Neuronal stem cell (in vitro differentiated cells): ENCODE results near the gene CDC34.

Source experiments
- DNase-seq: peaks from one replicate; pipeline ENCODE4 v3.0.0-alpha.2; 2013; ENCODE audit warnings: low spot score
- H2AFZ ChIP-seq: one replicate; pipeline ENCODE4 v1.6.1; 2013; ENCODE audit warnings: mild to moderate bottlenecking, low read length, inconsistent platforms
- H2AK5ac ChIP-seq: 2 replicates; pipeline ENCODE4 v1.6.1; 2013; ENCODE audit warnings: low read depth, mild to moderate bottlenecking, inconsistent platforms, low read length, moderate library complexity, mixed read lengths
- H2BK120ac ChIP-seq: 2 replicates; pipeline ENCODE4 v1.6.1; 2013; ENCODE audit warnings: low read depth, mild to moderate bottlenecking, inconsistent platforms, low read length, moderate library complexity, mixed read lengths
- H2BK12ac ChIP-seq: one replicate; pipeline ENCODE4 v1.6.1; 2013; ENCODE audit warnings: low read length, inconsistent platforms
- H2BK15ac ChIP-seq: 2 replicates; pipeline ENCODE4 v1.6.1; 2013; ENCODE audit warnings: mild to moderate bottlenecking, low read length, inconsistent platforms, mixed read lengths
- H2BK5ac ChIP-seq: one replicate; pipeline ENCODE4 v1.6.1; 2013; ENCODE audit warnings: inconsistent platforms, mild to moderate bottlenecking, low read length, moderate library complexity
- H3K14ac ChIP-seq: one replicate; pipeline ENCODE4 v1.6.1; 2013; ENCODE audit warnings: low read length, inconsistent platforms
- H3K18ac ChIP-seq: 2 replicates; pipeline ENCODE4 v1.6.1; 2013; ENCODE audit warnings: low read length, inconsistent platforms
- H3K23ac ChIP-seq: 2 replicates; pipeline ENCODE4 v1.6.1; 2013; ENCODE audit warnings: low read depth, mild to moderate bottlenecking, mixed read lengths, low read length, inconsistent platforms; ENCODE audit not compliant: poor library complexity
- H3K27ac ChIP-seq: replicated peaks from 3 replicates; pipeline ENCODE4 v1.5.1; 2013; ENCODE audit warnings: low read length, inconsistent platforms
- H3K27me3 ChIP-seq, 3 experiments: 2 replicates each; pipeline ENCODE4 v1.6.1; 2013; ENCODE audit warnings: low read length in 3 of 3, mild to moderate bottlenecking in 2 of 3, inconsistent platforms in 1 of 3, low read depth in 1 of 3, mixed read lengths in 1 of 3, moderate library complexity in 1 of 3; ENCODE audit not compliant: control insufficient read depth in 3 of 3, insufficient read depth in 3 of 3
- H3K36me3 ChIP-seq, 2 donors: replicated peaks in 1 of 2; 2 replicates each; pipeline ENCODE4 v1.6.1; 2013; ENCODE audit warnings: low read length in 2 of 2; ENCODE audit not compliant: control insufficient read depth in 2 of 2, insufficient read depth in 2 of 2
- H3K4ac ChIP-seq: 2 replicates; pipeline ENCODE4 v1.6.1; 2013; ENCODE audit warnings: inconsistent platforms, mild to moderate bottlenecking, low read length, moderate library complexity
- H3K4me1 ChIP-seq, 2 donors: 1 replicate in 1 of 2; 2 replicates in 1 of 2; pipeline ENCODE4 v1.6.1; 2013; ENCODE audit warnings: low read length in 2 of 2, low read depth in 1 of 2; ENCODE audit not compliant: control insufficient read depth in 2 of 2, insufficient read depth in 1 of 2
- H3K4me2 ChIP-seq: one replicate; pipeline ENCODE4 v1.6.1; 2013; ENCODE audit warnings: mild to moderate bottlenecking, low read length, inconsistent platforms; ENCODE audit not compliant: insufficient read depth, poor library complexity, severe bottlenecking
- H3K4me3 ChIP-seq, 2 donors: 2 replicates each; pipeline ENCODE4 v1.5.1; 2013; ENCODE audit warnings: low read length in 2 of 2, mild to moderate bottlenecking in 2 of 2, inconsistent platforms in 1 of 2, moderate library complexity in 1 of 2
- H3K79me1 ChIP-seq: one replicate; pipeline ENCODE4 v1.6.1; 2013; ENCODE audit warnings: low read depth, mild to moderate bottlenecking, inconsistent platforms, low read length, moderate library complexity
- H3K9ac ChIP-seq: one replicate; pipeline ENCODE4 v1.6.1; 2013; ENCODE audit warnings: mild to moderate bottlenecking, low read depth, low read length, inconsistent platforms; ENCODE audit not compliant: poor library complexity
- H3K9me3 ChIP-seq, 2 donors: replicated peaks in 1 of 2; 2 replicates each; pipeline versions ENCODE3 to v1.6.1; 2013; ENCODE audit warnings: low read length in 2 of 2, mild to moderate bottlenecking in 2 of 2, inconsistent platforms in 1 of 2, low read depth in 1 of 2, mixed read lengths in 1 of 2, moderate library complexity in 1 of 2; ENCODE audit not compliant: control insufficient read depth in 2 of 2, insufficient read depth in 1 of 2
- H4K8ac ChIP-seq: one replicate; pipeline ENCODE4 v1.6.1; 2013; ENCODE audit warnings: low read depth, mild to moderate bottlenecking, inconsistent platforms, low read length, moderate library complexity
- H4K91ac ChIP-seq: one replicate; pipeline ENCODE4 v1.6.1; 2013; ENCODE audit warnings: low read length, low read depth, mild to moderate bottlenecking, inconsistent platforms; ENCODE audit not compliant: poor library complexity
- WGBS, 2 donors: extraction: QIAGEN DNeasy Blood & Tissue Kit; methylation state at CpG; one replicate each; pipeline ENCODE4 v1.1.7; 2013; ENCODE audit warnings: missing lambda C conversion rate in 2 of 2, mixed read lengths in 1 of 2; ENCODE audit not compliant: insufficient read length in 2 of 2, insufficient replicate concordance in 1 of 2; ENCODE audit errors: extremely low coverage in 2 of 2; 5-methylcytosine and 5-hydroxymethylcytosine counted together

The CDC34 gene

DNA sequence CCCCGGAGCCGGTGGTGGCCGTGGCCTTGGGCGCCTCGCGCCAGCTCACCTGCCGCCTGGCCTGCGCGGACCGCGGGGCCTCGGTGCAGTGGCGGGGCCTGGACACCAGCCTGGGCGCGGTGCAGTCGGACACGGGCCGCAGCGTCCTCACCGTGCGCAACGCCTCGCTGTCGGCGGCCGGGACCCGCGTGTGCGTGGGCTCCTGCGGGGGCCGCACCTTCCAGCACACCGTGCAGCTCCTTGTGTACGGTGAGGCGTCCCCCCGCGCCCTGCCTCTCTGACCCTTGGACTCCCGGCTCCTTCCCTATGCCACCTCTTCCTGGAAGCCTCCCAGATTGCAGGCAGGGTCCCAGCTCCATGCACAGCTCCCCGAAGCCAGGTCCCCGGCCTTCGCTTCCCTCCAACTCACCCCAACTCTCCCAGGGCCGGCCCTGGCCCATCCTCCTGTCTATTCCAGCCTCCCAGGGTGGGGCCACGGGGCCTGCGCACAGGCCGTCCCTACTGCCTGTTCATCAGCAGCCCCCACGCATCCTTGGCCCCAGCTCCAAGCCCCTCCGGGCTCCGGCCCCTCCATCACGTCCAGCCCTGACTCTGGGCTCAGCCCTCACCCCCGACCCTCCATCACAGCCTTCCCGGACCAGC is 33.6 kb upstream of the CDC34 start:
- no peaks in the 10 kb centered on the region for H3K36me3 ChIP-seq
- peaks cover 0 to 2% of the 10 kb centered on the region in 2 donors for H3K4me1 ChIP-seq
- H2BK5ac ChIP-seq: no peak overlapping the region
- H3K4me2 ChIP-seq: peak overlapping the region; percentile 49
- no peak overlapping the region for H4K91ac ChIP-seq
- H3K4me3 ChIP-seq: peak overlapping the region in 1 of 2 donors; percentile 56
- peak overlapping the region; percentile 89 for H3K14ac ChIP-seq
- H3K9me3 ChIP-seq: peaks cover 5 to 10% of the 10 kb centered on the region in 2 donors
- peaks cover 15 to 39% (median 24%) of the 10 kb centered on the region in 3 experiments for H3K27me3 ChIP-seq
- peak overlapping the region; percentile 44 for H3K9ac ChIP-seq
- H2BK120ac ChIP-seq: no peak overlapping the region
- peak overlapping the region; percentile 81 for H2BK15ac ChIP-seq
- H3K79me1 ChIP-seq: peaks cover 1% of the 10 kb centered on the region
- H4K8ac ChIP-seq: no peak overlapping the region
- no peak for DNase-seq
- WGBS, 2 donors: no CpG with 5 or more reads among the region's 50 CpGs
- peak overlapping the region; percentile 5 for H3K4ac ChIP-seq
- no peak overlapping the region for H2AFZ ChIP-seq
- H3K18ac ChIP-seq: peak overlapping the region; percentile 89
- no peak overlapping the region for H3K27ac ChIP-seq
- H2BK12ac ChIP-seq: peak overlapping the region; percentile 41
- H2AK5ac ChIP-seq: peak overlapping the region; percentile 83
- H3K23ac ChIP-seq: peak overlapping the region; percentile 80

GRCh38 chr19:498511-498891 is 33.1 kb upstream of the CDC34 start:
- Histone ChIP-seq H2AFZ (no peak overlapping the region), H3K18ac (peak overlapping the region; percentile 89), H2AK5ac (peak overlapping the region; percentile 83), H3K9ac (peak overlapping the region; percentile 30), H3K4me3 (no peak overlapping the region), H2BK5ac (no peak overlapping the region), H3K4me2 (peak overlapping the region; percentile 25), H3K79me1 (peaks cover 1% of the 10 kb centered on the region), H3K23ac (peak overlapping the region; percentile 0), H2BK12ac (peak overlapping the region; percentile 41), H3K4ac (peak overlapping the region; percentile 5), H3K36me3 (no peaks in the 10 kb centered on the region), H3K9me3 (peaks cover 5 to 7% of the 10 kb centered on the region in 2 donors), H2BK120ac (no peak overlapping the region), H3K27ac (no peak overlapping the region), H3K14ac (no peak overlapping the region), H3K4me1 (peaks cover 0 to 2% of the 10 kb centered on the region in 2 donors), H2BK15ac (peak overlapping the region; percentile 81), H4K8ac (no peak overlapping the region), H3K27me3 (peaks cover 15 to 39% (median 24%) of the 10 kb centered on the region in 3 experiments), H4K91ac (no peak overlapping the region)
- WGBS, 2 donors: no CpG with 5 or more reads among the region's 26 CpGs
- no peak for DNase-seq

- Histone ChIP-seq H3K4me2 (no peak overlapping the region), H3K14ac (peak overlapping the region; percentile 76), H3K4ac (no peak overlapping the region), H3K23ac (no peak overlapping the region), H2BK5ac (no peak overlapping the region), H3K4me1 (peaks cover 0 to 2% of the 10 kb centered on the region in 2 donors), H2BK120ac (peak overlapping the region; percentile 16), H4K91ac (no peak overlapping the region), H3K36me3 (no peaks in the 10 kb centered on the region), H3K4me3 (peak overlapping the region in 1 of 2 donors; percentile 67), H3K9ac (no peak overlapping the region), H2AFZ (no peak overlapping the region), H2AK5ac (peak overlapping the region; percentile 83), H3K27ac (no peak overlapping the region), H3K9me3 (peaks cover 5 to 7% of the 10 kb centered on the region in 2 donors), H2BK12ac (no peak overlapping the region), H4K8ac (no peak overlapping the region), H2BK15ac (peak overlapping the region; percentile 49), H3K27me3 (peaks cover 15 to 39% (median 24%) of the 10 kb centered on the region in 3 experiments), H3K79me1 (peaks cover 1% of the 10 kb centered on the region), H3K18ac (peak overlapping the region; percentile 31)
- no CpG with 5 or more reads among the region's 31 CpGs for WGBS, 2 donors
- no peak for DNase-seq
These were observed 32.5 kb upstream of the CDC34 start for GRCh38 chr19:498977-499623.

DNA sequence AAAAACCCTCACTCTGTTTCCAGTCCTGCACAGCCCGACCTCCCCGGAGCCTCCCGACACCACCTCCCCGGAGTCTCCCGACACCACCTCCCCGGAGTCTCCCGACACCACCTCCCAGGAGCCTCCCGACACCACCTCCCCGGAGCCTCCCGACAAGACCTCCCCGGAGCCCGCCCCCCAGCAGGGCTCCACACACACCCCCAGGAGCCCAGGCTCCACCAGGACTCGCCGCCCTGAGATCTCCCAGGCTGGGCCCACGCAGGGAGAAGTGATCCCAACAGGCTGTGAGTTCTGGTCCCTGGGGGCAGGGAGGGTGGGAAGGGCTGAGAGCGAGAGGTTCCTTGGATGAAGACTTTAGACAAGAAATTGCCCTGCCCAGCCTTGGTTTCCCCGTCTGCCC is 29.9 kb upstream of the CDC34 start:
- Histone ChIP-seq H3K4me2 (no peak overlapping the region), H2BK120ac (no peak overlapping the region), H3K18ac (no peak overlapping the region), H2BK15ac (no peak overlapping the region), H3K27me3 (peaks cover 15 to 31% (median 24%) of the 10 kb centered on the region in 3 experiments), H3K4ac (no peak overlapping the region), H3K23ac (no peak overlapping the region), H2AK5ac (no peak overlapping the region), H3K36me3 (no peaks in the 10 kb centered on the region), H4K8ac (no peak overlapping the region), H2BK5ac (no peak overlapping the region), H3K79me1 (peaks cover 1% of the 10 kb centered on the region), H2AFZ (no peak overlapping the region), H3K4me3 (no peak overlapping the region), H3K27ac (no peak overlapping the region), H3K4me1 (peaks cover 0 to 4% of the 10 kb centered on the region in 2 donors), H3K14ac (no peak overlapping the region), H2BK12ac (no peak overlapping the region), H4K91ac (no peak overlapping the region), H3K9me3 (peaks cover 5 to 7% of the 10 kb centered on the region in 2 donors), H3K9ac (no peak overlapping the region)
- DNase-seq: no peak
- WGBS, 2 donors: no CpG with 5 or more reads among the region's 17 CpGs
